Measurements from ENCODE around the gene ADAM10. TPM values are rescaled to one million over a fixed set of nuclear protein-coding genes. Genes with fewer than 3 reads are reported as not detected.

The ADAM10 gene
- total RNA-seq, 6 experiments from 2014 or later = 155 to 227 (median 196) TPM

DNA sequence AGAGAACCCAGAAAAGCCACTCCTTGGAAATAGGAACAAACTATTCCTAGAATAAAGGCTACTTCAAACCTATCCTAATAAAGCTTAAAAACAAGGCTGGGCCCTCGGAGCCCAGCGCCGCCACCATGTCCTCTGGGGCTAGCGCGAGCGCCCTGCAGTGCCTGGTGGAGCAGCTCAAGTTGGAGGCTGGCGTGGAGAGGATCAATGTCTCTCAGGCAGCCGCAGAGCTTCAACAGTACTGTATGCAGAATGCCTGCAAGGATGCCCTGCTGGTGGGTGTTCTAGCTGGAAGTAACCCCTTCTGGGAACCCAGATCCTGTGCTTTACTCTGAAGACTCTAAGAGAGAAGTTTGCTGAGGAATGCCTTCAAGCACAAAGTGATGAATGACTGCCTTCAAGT is 63.2 kb downstream of the ADAM10 start:
- Mint-ChIP-seq H3K4me3 (no peak overlapping the region), H3K27ac (no peak overlapping the region), H3K4me1 (ENCODE audit: low read depth) (peaks cover 17% of the 10 kb centered on the region), H3K27me3 (ENCODE audit: insufficient read depth) (no peaks in the 10 kb centered on the region; the same call in 1 of the 2 replicates), H3K36me3 (ENCODE audit: low read depth) (peaks cover 4% of the 10 kb centered on the region; the same call in 1 of the 2 replicates), H3K9me3 (no peaks in the 10 kb centered on the region)
- TF ChIP-seq, protein P1, sequence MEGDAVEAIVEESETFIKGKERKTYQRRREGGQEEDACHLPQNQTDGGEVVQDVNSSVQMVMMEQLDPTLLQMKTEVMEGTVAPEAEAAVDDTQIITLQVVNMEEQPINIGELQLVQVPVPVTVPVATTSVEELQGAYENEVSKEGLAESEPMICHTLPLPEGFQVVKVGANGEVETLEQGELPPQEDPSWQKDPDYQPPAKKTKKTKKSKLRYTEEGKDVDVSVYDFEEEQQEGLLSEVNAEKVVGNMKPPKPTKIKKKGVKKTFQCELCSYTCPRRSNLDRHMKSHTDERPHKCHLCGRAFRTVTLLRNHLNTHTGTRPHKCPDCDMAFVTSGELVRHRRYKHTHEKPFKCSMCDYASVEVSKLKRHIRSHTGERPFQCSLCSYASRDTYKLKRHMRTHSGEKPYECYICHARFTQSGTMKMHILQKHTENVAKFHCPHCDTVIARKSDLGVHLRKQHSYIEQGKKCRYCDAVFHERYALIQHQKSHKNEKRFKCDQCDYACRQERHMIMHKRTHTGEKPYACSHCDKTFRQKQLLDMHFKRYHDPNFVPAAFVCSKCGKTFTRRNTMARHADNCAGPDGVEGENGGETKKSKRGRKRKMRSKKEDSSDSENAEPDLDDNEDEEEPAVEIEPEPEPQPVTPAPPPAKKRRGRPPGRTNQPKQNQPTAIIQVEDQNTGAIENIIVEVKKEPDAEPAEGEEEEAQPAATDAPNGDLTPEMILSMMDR (IDR thresholded peaks at IDR 0.05) = no peak
- DNase-seq = no peak

DNA sequence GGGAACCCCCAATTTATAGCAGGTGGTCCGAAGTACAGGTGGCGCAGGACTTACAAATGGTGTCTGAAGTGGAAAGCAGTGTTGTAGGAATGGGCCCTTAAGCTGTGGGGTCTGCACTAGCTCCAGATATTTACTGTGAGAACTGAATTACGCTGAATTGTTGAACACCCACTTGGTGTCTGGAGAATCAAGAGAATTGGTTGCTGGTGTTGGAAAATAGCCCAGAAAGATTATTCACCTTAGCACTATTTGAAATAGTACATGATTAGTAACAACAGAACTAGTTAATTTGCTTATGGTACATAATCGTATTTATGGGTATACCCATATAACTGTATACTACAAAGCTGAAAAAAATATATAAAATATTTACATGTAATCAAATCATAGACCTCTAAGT is 64.8 kb downstream of the ADAM10 start:
- Mint-ChIP-seq H3K9me3 (no peaks in the 10 kb centered on the region), H3K27me3 (ENCODE audit: insufficient read depth) (peaks cover 1% of the 10 kb centered on the region), H3K36me3 (ENCODE audit: low read depth) (peaks cover 4% of the 10 kb centered on the region; the same call in 1 of the 2 replicates), H3K4me1 (ENCODE audit: low read depth) (peaks cover 20% of the 10 kb centered on the region), H3K27ac (no peak overlapping the region), H3K4me3 (no peak overlapping the region)
- DNase-seq = no peak
- TF ChIP-seq, protein P1 (IDR thresholded peaks at IDR 0.05) = no peak

GRCh38 chr15:58684036-58684710 is 65.3 kb downstream of the ADAM10 start:
- Mint-ChIP-seq H3K4me3 (no peak overlapping the region), H3K27ac (no peak overlapping the region; the same call in 1 of the 2 replicates), H3K9me3 (no peaks in the 10 kb centered on the region), H3K27me3 (ENCODE audit: insufficient read depth) (peaks cover 1% of the 10 kb centered on the region), H3K4me1 (ENCODE audit: low read depth) (peaks cover 20% of the 10 kb centered on the region), H3K36me3 (ENCODE audit: low read depth) (peaks cover 4% of the 10 kb centered on the region; the same call in 1 of the 2 replicates)
- TF ChIP-seq, protein P1 (IDR thresholded peaks at IDR 0.05) = no peak
- no peak for DNase-seq

GRCh38 chr15:58682234-58682633 is 67.3 kb downstream of the ADAM10 start:
- TF ChIP-seq, protein P1 (IDR thresholded peaks at IDR 0.05) = no peak
- Mint-ChIP-seq H3K4me1 (ENCODE audit: low read depth) (peaks cover 20% of the 10 kb centered on the region), H3K9me3 (no peaks in the 10 kb centered on the region), H3K36me3 (ENCODE audit: low read depth) (peaks cover 4% of the 10 kb centered on the region; the same call in 1 of the 2 replicates), H3K27ac (no peak overlapping the region), H3K4me3 (no peak overlapping the region), H3K27me3 (ENCODE audit: insufficient read depth) (peaks cover 1% of the 10 kb centered on the region)
- no peak for DNase-seq

DNA sequence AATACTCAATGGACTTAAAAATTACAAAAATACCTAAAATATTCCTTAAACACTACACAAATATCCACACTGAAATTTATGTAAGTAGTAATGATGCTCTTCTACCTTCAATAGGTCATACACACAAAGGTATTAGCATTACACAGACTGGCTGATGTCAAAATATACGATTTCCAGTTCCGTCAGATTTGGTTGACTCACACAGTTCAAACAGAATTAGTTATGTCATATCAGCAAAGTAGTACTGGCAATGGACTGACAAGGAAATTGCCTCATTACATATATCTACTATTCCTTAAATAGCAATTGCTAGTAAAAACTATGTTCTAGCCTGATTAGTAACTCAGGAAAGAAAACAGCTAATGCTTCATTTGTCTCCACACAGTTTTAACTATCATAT is 70.8 kb downstream of the ADAM10 start:
- H3K27me3 Mint-ChIP-seq (ENCODE audit: insufficient read depth) = peaks cover 1% of the 10 kb centered on the region; the same call in 1 of the 2 replicates
- TF ChIP-seq, protein P1 (IDR thresholded peaks at IDR 0.05) = no peak
- DNase-seq = no peak
- H3K4me3 Mint-ChIP-seq = no peak overlapping the region
- H3K27ac Mint-ChIP-seq = no peak overlapping the region
- H3K4me1 Mint-ChIP-seq (ENCODE audit: low read depth) = peaks cover 9% of the 10 kb centered on the region
- H3K36me3 Mint-ChIP-seq (ENCODE audit: low read depth) = no peaks in the 10 kb centered on the region
- no peaks in the 10 kb centered on the region for H3K9me3 Mint-ChIP-seq
